Activated naive CD8-positive, alpha-beta T cell treated with anti-CD3 and anti-CD28 coated beads for 36 hours (primary cell): Measurements from ENCODE around the gene MRPS9. TPM values are rescaled to one million over a fixed set of nuclear protein-coding genes. Genes with fewer than 3 reads are reported as not detected.

Source experiments
- DNase-seq: peaks from one replicate; pipeline ENCODE4 v3.0.0; 2021
- H3K27ac Mint-ChIP-seq: one replicate; pipeline ENCODE4 v1.8.0; 2022; ENCODE audit warnings: mild to moderate bottlenecking, moderate library complexity, mixed read lengths
- H3K27me3 Mint-ChIP-seq: one replicate; pipeline ENCODE4 v1.8.0; 2022; ENCODE audit warnings: mild to moderate bottlenecking, mixed read lengths
- H3K36me3 Mint-ChIP-seq: one replicate; pipeline ENCODE4 v1.8.0; 2021; ENCODE audit warnings: mild to moderate bottlenecking, mixed read lengths
- H3K4me1 Mint-ChIP-seq: one replicate; pipeline ENCODE4 v1.8.0; 2021; ENCODE audit warnings: mixed read lengths
- H3K4me3 Mint-ChIP-seq: one replicate; pipeline ENCODE4 v1.8.0; 2022; ENCODE audit warnings: mild to moderate bottlenecking, moderate library complexity, mixed read lengths
- H3K9me3 Mint-ChIP-seq: one replicate; pipeline ENCODE4 v1.8.0; 2022; ENCODE audit warnings: mixed read lengths
- total RNA-seq, 2 experiments: library from RNA; stranded (reverse); gene quantifications; one replicate each; pipeline ENCODE4 v1.2.3, GENCODE V29; 2021

The MRPS9 gene
- total RNA-seq, 2 experiments from 2014 or later: 52.2 to 57.1 TPM

DNA sequence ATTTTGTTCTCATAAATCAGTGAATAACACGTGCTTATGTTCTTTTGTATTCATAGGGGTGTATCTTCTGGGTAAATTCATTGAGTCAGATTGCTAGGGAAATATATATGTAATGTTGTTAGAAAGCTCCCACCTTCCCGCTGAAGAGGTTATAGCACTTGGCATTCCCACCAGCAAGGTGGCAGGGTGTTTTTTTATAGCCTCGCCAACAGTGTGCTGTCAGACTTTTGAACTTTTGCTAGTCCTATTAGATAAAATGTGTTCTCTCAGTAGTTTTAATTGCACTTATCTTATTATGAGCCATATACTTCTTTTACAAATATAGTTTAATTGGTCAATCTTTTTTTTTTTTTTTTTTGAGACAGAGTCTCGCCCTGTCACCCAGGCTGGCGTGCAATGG, 31.0 kb downstream of the MRPS9 start:
- peaks cover 10% of the 10 kb centered on the region for H3K36me3 Mint-ChIP-seq
- no peaks in the 10 kb centered on the region for H3K9me3 Mint-ChIP-seq
- no peak for DNase-seq
- no peak overlapping the region for H3K27ac Mint-ChIP-seq
- H3K4me1 Mint-ChIP-seq: peaks cover 11% of the 10 kb centered on the region
- H3K27me3 Mint-ChIP-seq: no peaks in the 10 kb centered on the region
- no peak overlapping the region for H3K4me3 Mint-ChIP-seq

DNA sequence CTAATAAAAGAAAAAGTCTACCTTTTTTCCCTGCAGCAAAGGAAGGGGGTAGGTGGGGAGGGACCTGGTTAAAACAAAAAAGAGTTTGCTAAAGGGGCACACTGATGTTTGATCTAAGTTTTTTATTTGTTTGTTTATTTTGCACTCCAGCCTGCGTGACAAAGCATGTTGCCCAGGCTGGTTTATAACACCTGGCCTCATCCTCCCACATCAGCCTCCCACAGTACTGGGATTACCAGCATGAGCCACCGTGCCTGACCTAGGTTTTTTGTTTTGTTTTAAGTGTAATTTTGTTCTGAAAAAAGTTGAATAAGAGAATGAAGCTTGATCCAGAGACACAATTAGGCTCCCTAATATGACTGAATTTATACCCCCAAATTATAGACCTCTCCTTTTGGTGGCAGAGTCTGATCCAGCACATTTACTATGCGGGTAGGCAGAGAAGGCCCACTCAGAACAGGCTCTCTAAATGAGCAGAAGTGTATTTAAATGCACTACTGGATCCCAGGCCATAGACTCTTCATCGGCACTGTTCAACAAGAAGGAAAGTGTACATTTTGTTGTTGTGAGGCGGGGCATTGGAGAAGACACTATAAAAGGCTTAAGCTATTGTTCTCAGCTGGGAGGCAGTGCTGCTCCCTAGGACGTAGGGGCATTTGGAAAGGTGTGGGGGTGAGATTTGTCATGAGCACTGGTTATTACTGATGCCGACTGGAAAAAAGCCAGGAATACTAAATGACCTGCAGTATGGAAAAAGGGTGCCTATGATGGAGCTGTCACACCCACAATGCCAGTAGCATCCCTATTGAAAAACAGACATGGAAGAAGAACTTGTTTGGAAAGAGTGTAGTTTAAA, 32.4 kb downstream of the MRPS9 start:
- Mint-ChIP-seq H3K4me1 (peaks cover 11% of the 10 kb centered on the region), H3K27me3 (no peaks in the 10 kb centered on the region)

DNA sequence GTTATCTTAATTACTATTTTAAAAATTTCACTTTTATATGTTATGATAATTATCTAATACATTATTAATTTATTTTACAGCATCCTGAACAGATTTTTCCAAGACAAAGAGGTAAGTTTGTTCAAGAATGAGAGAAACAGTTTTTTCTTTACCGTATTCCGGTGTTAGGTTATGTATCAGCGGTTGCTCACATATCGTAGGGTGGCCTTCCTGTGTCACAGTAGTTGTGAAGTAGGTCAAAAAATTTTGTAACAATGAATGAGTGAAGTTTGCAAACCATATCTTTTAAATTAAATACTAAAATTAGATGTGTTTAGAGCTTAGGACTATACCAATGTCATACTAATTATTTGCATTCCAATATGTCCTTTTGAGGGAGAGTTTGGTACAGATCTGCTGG, 33.5 kb downstream of the MRPS9 start:
- no peak for DNase-seq
- Mint-ChIP-seq H3K4me1 (peaks cover 11% of the 10 kb centered on the region), H3K36me3 (peaks cover 13% of the 10 kb centered on the region), H3K27me3 (no peaks in the 10 kb centered on the region), H3K9me3 (no peaks in the 10 kb centered on the region), H3K4me3 (no peak overlapping the region), H3K27ac (no peak overlapping the region)

More for the DNA sequence above, 32.4 kb downstream of the MRPS9 start:
- Mint-ChIP-seq H3K36me3 (peaks cover 12% of the 10 kb centered on the region), H3K9me3 (no peaks in the 10 kb centered on the region), H3K27ac (no peak overlapping the region), H3K4me3 (no peak overlapping the region)
- no peak for DNase-seq

DNA sequence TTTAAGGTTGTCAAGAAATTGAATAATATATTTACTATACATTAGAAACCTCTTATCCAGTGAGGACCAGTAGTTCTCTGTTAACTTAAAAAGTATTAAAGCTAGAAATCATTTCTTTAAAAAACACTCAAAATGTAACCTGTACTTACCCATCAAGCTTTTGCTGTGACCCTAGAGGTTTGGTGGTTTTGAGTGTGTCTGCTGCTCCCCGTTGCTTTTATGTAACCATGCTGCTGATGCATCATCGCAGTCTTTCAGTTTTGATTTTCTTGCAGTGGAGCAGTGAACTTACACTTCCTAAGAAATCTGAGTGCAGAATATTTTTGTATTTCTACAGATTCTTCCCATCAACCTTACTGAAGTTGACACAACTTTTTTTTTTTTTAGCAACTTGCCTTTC, 34.2 kb downstream of the MRPS9 start:
- no peaks in the 10 kb centered on the region for H3K9me3 Mint-ChIP-seq
- H3K27ac Mint-ChIP-seq: no peak overlapping the region
- peak; percentile 3 for DNase-seq
- H3K27me3 Mint-ChIP-seq: no peaks in the 10 kb centered on the region
- H3K4me1 Mint-ChIP-seq: peaks cover 11% of the 10 kb centered on the region
- H3K36me3 Mint-ChIP-seq: peaks cover 13% of the 10 kb centered on the region
- no peak overlapping the region for H3K4me3 Mint-ChIP-seq

DNA sequence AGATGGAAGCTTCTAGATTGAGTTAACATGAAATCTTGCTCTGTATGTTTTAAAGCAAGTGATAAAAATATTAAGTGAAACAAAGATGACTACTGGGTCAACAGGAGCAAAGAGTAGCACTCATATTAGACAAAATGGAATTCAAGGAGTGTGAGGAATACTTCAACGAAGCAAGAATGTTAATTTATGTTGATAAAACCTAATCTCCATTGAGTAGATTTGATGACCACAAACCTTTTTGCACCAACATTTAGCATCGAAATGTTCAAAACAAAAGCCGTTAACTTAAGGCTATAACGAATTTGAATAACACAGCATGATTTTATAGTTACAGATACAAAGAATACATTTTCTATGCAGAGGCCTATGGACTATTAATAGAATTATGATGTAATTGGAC, 35.7 kb downstream of the MRPS9 start:
- Mint-ChIP-seq H3K36me3 (peaks cover 13% of the 10 kb centered on the region), H3K27ac (no peak overlapping the region), H3K27me3 (no peaks in the 10 kb centered on the region), H3K9me3 (no peaks in the 10 kb centered on the region), H3K4me1 (peaks cover 8% of the 10 kb centered on the region), H3K4me3 (no peak overlapping the region)
- DNase-seq: no peak

DNA sequence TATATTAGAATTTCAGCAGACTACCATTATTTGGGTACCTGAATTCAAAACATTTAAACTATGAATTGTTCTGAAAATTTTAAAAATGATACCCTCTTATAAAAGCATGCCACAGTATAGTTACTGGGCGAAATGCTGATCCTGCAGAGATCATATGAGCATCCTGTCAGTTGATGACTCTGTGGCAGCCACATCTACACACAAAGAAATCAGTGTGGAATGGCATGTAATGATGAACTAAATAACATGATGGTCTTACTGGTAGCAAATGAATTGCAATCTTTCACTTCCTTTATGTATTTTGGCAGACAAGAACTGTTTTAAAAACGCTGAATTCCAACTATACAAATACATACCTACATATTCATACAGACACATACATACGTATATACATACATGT, 38.3 kb downstream of the MRPS9 start:
- Mint-ChIP-seq H3K36me3 (peaks cover 12% of the 10 kb centered on the region), H3K9me3 (no peaks in the 10 kb centered on the region), H3K4me3 (no peak overlapping the region)

DNA sequence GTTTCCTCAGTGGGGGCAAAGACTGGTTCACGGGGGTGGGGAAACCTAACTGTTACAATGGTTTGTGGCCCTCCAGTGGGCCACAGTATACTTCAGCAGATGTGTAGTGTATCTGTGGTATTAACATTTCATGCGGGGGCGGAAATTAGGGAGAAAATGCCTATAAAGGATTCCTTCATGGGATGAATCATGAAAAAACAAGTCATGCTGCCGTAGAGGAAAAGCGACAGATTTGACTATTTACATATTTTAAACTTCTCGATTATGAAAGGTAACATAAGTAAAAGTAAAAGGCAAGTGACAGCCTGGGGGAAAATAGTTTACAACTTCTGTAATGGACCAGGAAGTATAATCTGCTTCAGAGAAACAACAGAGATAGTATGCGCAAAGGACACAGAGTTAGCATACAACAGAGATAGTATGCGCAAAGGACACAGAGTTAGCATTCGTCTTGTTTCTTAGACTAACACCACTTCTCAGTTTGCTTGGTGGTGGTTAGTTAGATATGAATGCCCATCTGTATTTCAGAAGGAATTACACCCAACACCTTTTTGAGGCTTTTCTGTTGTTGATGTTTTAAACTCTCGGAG, 41.1 kb downstream of the MRPS9 start:
- no peak for DNase-seq
- H3K4me1 Mint-ChIP-seq: no peaks in the 10 kb centered on the region
- no peak overlapping the region for H3K27ac Mint-ChIP-seq
- no peaks in the 10 kb centered on the region for H3K27me3 Mint-ChIP-seq
- no peak overlapping the region for H3K4me3 Mint-ChIP-seq
- H3K36me3 Mint-ChIP-seq: peaks cover 15% of the 10 kb centered on the region
- no peaks in the 10 kb centered on the region for H3K9me3 Mint-ChIP-seq

More for the DNA sequence above, 38.3 kb downstream of the MRPS9 start:
- no peaks in the 10 kb centered on the region for H3K27me3 Mint-ChIP-seq
- H3K4me1 Mint-ChIP-seq: peaks cover 2% of the 10 kb centered on the region
- H3K27ac Mint-ChIP-seq: no peak overlapping the region
- no peak for DNase-seq

DNA sequence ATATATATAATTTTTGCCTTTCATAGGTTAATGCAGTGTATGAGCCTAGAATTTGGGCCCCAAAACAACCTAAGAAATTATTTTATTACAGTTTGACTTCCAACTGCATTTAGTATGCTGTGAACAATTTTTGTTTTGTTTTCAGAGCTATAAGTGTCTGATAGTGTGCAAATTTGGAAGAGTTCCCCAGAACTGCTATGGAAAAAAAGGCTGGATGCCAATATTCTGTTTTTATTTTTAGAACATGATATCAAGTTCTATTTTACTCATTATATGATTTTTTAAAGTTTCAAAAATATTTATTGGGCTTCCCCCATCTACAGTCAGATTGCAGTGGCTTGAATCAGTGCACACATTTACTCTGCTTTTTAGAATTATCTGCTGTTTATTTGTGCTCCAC, 42.6 kb downstream of the MRPS9 start:
- H3K27ac Mint-ChIP-seq: no peak overlapping the region
- H3K27me3 Mint-ChIP-seq: no peaks in the 10 kb centered on the region
- no peak for DNase-seq
- H3K4me1 Mint-ChIP-seq: peaks cover 1% of the 10 kb centered on the region
- H3K36me3 Mint-ChIP-seq: peaks cover 13% of the 10 kb centered on the region
- no peak overlapping the region for H3K4me3 Mint-ChIP-seq
- no peaks in the 10 kb centered on the region for H3K9me3 Mint-ChIP-seq

DNA sequence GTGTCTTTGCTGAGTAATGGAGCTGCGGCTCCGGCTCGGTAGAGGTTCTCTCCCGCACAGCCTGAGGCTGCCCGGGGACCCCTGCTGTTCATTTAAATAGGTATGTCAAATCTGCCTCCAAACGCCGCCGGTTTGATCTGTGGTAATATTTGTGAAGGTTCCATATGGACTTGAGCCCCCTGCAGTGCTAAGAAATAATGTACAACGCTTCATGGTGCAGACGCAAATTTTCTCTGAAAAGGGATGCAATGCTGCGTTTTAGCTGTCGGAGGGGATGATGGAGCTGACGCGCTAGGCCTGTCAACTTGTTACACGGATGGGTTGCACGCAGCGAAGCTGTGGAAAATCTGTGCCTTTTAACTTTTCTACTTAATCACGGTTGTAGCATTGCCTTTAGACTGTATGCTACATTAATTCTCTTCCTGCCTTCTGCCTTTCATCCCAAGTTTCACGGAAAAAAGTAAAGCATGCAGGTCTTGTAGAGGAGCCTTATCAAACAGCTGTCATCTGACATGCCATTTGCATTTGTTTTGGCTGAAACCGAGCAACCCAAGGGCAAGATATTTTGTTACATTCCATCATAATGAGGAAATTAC, 43.2 kb downstream of the MRPS9 start:
- Mint-ChIP-seq H3K4me1 (peaks cover 1% of the 10 kb centered on the region), H3K4me3 (no peak overlapping the region), H3K9me3 (no peaks in the 10 kb centered on the region), H3K27ac (no peak overlapping the region), H3K27me3 (no peaks in the 10 kb centered on the region), H3K36me3 (peaks cover 13% of the 10 kb centered on the region)
- no peak for DNase-seq

DNA sequence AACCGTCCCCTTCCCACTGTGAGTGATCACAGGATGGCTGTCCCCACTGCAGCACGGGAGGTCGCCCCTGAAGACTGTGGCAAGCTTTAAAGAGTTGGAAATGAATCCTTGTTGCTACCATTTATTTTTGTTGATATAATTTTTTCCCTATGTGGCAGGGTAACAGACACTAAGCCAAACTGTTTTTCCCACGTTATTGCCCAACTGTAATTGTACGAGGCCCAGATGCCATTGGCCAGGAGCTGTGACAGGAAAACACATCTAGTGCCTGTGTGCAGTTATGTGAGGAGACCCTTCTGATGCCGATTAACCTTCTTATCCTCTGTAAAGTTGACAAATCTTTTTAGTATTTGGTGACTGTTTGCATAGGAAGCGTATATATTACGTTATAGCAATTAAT, 44.2 kb downstream of the MRPS9 start:
- Mint-ChIP-seq H3K4me1 (peaks cover 6% of the 10 kb centered on the region), H3K27ac (no peak overlapping the region), H3K9me3 (no peaks in the 10 kb centered on the region), H3K27me3 (no peaks in the 10 kb centered on the region), H3K4me3 (no peak overlapping the region), H3K36me3 (peaks cover 10% of the 10 kb centered on the region)
- DNase-seq: no peak

DNA sequence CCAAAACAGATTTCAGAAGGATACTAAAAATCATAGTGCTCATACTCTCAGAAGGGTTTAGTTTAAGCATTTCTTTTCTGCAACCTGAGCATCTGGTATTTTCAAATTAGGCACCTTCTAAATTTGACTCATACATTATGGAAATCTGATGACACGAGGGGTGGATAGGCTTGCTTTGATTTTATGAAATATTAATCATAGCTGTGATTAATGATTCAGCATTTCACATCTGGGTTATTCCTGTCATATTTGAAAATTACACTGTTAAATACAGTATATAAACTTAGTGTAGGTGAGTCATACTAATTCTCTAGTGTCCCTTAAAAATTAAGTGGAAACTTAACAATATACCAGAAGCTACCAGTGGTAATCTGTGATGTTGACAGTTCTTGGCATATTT, 47.7 kb downstream of the MRPS9 start:
- no peak for DNase-seq
- peaks cover 5% of the 10 kb centered on the region for H3K36me3 Mint-ChIP-seq
- H3K4me3 Mint-ChIP-seq: no peak overlapping the region
- no peak overlapping the region for H3K27ac Mint-ChIP-seq
- H3K27me3 Mint-ChIP-seq: no peaks in the 10 kb centered on the region
- no peaks in the 10 kb centered on the region for H3K9me3 Mint-ChIP-seq
- H3K4me1 Mint-ChIP-seq: peaks cover 8% of the 10 kb centered on the region

DNA sequence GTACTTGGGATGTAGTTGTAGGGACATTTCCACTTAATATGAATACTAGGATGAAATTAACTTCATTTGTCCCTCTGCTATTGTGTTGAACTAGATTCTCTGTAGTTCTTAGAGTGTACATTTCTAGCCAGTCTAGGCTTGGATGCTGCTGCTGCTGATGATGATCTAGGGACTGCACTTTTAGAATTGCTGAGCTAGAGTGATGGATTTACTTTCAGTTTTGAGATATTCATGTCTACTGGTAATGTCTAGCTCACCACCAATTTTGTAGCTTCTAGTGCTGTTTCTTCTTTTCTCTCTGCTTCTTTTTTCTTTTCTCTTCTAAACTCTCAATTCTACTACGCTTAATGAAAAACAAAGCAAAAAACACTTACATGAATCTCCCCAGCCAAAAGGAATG, 49.4 kb downstream of the MRPS9 start:
- Mint-ChIP-seq H3K36me3 (peaks cover 3% of the 10 kb centered on the region), H3K4me1 (peaks cover 8% of the 10 kb centered on the region), H3K4me3 (no peak overlapping the region), H3K27ac (no peak overlapping the region), H3K27me3 (no peaks in the 10 kb centered on the region), H3K9me3 (no peaks in the 10 kb centered on the region)
- no peak for DNase-seq

DNA sequence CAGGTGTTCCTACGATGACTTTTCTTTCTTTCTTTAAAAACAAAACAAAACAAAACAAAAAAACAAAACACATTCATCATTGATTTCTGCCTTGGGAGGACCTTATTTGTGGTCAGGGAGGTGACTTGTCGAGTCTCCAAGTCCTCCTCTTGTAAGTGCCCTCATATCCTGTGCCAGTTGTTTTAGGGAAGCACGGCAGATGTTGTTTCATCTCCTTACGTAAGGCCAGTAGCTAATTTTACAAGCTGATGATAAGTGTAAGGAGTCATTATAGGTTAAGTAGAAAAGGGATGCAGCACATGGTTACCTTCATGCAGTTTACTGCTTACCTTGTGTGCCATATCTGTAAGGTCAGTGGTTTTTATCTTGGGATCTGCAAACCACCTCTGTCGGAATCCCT, 52.2 kb downstream of the MRPS9 start:
- DNase-seq: no peak
- no peaks in the 10 kb centered on the region for H3K36me3 Mint-ChIP-seq
- H3K4me1 Mint-ChIP-seq: peaks cover 7% of the 10 kb centered on the region
- H3K27me3 Mint-ChIP-seq: no peaks in the 10 kb centered on the region
- H3K4me3 Mint-ChIP-seq: no peak overlapping the region
- H3K9me3 Mint-ChIP-seq: no peaks in the 10 kb centered on the region
- no peak overlapping the region for H3K27ac Mint-ChIP-seq

DNA sequence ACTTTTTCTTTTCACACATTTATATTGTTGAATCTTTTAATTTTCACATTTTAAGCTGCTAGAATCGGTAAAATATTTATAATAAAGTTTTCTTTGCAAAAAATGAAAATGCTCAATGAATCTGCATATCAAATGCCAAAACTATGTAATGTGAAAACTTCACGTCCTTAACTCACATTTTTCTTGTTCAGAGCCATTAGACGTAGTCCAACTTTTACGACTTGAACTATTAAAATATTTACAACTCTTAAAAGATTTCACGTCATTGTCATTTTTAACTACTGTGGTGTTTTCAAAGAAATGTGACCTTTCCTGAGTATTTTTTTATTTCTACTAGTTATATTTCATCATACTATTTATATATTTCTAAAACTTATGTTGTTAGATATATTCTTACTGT, 54.9 kb downstream of the MRPS9 start:
- no peak overlapping the region for H3K27ac Mint-ChIP-seq
- DNase-seq: no peak
- no peaks in the 10 kb centered on the region for H3K4me1 Mint-ChIP-seq
- H3K9me3 Mint-ChIP-seq: no peaks in the 10 kb centered on the region
- H3K36me3 Mint-ChIP-seq: peaks cover 3% of the 10 kb centered on the region
- no peaks in the 10 kb centered on the region for H3K27me3 Mint-ChIP-seq
- H3K4me3 Mint-ChIP-seq: no peak overlapping the region

DNA sequence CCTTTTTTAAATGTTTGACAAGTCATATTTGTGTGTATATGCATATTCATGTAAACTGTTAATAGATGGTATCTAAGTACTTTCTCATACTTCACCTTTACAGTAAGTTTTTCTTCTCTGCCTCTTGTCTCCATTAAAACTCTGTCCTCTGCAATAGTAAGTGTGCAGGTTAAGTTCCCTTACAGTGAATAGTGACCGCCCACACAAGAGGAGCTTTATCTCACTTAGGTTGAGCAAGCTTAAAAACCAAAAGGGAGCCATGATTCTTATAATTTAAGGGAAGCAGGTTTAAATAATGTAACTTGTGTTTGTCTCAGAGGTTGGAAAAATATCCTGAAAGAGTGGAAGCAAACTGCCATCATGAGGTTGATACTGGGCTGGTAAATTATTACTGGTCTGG, 61.3 kb downstream of the MRPS9 start:
- no peak overlapping the region for H3K27ac Mint-ChIP-seq
- peaks cover 30% of the 10 kb centered on the region for H3K36me3 Mint-ChIP-seq
- no peaks in the 10 kb centered on the region for H3K9me3 Mint-ChIP-seq
- no peaks in the 10 kb centered on the region for H3K27me3 Mint-ChIP-seq
- no peak overlapping the region for H3K4me3 Mint-ChIP-seq
- no peaks in the 10 kb centered on the region for H3K4me1 Mint-ChIP-seq
- no peak for DNase-seq
